HCT116 (cell line): ENCODE results near the gene TMCO6. TPM values are rescaled to one million over a fixed set of nuclear protein-coding genes. Genes with fewer than 3 reads are reported as not detected.

Source experiments
- ATAC-seq: fragments of 200-7000 bp; cut with Tn5 transposase; 2 replicates; pipeline ENCODE4 v1.9.1; 2020; ENCODE audit warnings: mild to moderate bottlenecking, moderate library complexity
- BruUV-seq: library from RNA; stranded (reverse); fragments of 400-500 nt; replicated peaks from 2 replicates; lab custom pipeline; 2021; lab: Mats Ljungman, UMichigan
- CTCF ChIA-PET: fragments of 300-600 bp; sonication (Branson Sonifier 250); formaldehyde crosslinking; loops from one replicate; lab custom pipeline; 2021; ENCODE audit warnings: antibody characterized with exemption; lab: Charles Lee
- POLR2A ChIA-PET: fragments of 300-600, 350-600 bp; sonication (Branson Sonifier 250); formaldehyde crosslinking; loops from one replicate; lab custom pipeline; 2021; ENCODE audit warnings: antibody characterized with exemption; lab: Charles Lee
- RAD21 ChIA-PET, 2 experiments: fragments of 300-600 bp; sonication (Branson Sonifier 250); formaldehyde crosslinking; loops; one replicate each; lab custom pipeline; 2023; ENCODE audit warnings: low total read pairs in 2 of 2; ENCODE audit not compliant: uncharacterized antibody in 2 of 2, unreplicated experiment in 2 of 2, low non-redundant PET in 1 of 2; lab: Charles Lee
- DNase-seq: peaks from one replicate; pipeline ENCODE4 v3.0.0-alpha.2; 2010; ENCODE audit warnings: low read depth, low spot score
- H2AFZ ChIP-seq: fragments of 200-600 bp; shearing (Covaris generic), sonication (generic); 2 replicates; pipeline ENCODE4 v1.6.1; 2017; ENCODE audit warnings: low read depth, mixed run types, mixed read lengths, antibody characterized with exemption, low read length; ENCODE audit not compliant: poor library complexity, severe bottlenecking
- H3K27ac ChIP-seq: 2 replicates; pipeline ENCODE4 v1.5.1; 2012; ENCODE audit warnings: low read depth, low read length
- H3K27me3 ChIP-seq: fragments of 200-600 bp; sonication (generic); 2 replicates; pipeline ENCODE4 v1.6.1; 2016; ENCODE audit warnings: mixed run types, low read length, mixed read lengths; ENCODE audit not compliant: insufficient read depth
- H3K36me3 ChIP-seq, 2 experiments: fragments of 200-500 bp in 1 of 2; fragments of 200-600 bp in 1 of 2; sonication (Bioruptor generic) in 1 of 2; sonication (generic) in 1 of 2; 2 replicates each; pipeline versions ENCODE4 v1.5.1 to v1.6.1; 2014 to 2016; ENCODE audit warnings: low read length in 2 of 2, inconsistent platforms in 1 of 2, mixed read lengths in 1 of 2, mixed run types in 1 of 2; ENCODE audit not compliant: insufficient read depth in 2 of 2, control insufficient read depth in 1 of 2
- H3K4me1 ChIP-seq, 2 experiments: fragments of 200-600 bp in 1 of 2; sonication (generic) in 1 of 2; 2 replicates each; pipeline versions ENCODE4 v1.5.1 to v1.6.1; 2012 to 2017; ENCODE audit warnings: low read length in 2 of 2, inconsistent platforms in 1 of 2, mild to moderate bottlenecking in 1 of 2, mixed read lengths in 1 of 2, mixed run types in 1 of 2, moderate library complexity in 1 of 2; ENCODE audit not compliant: insufficient read depth in 2 of 2, control insufficient read depth in 1 of 2
- H3K4me2 ChIP-seq: fragments of 200-600 bp; sonication (generic); 2 replicates; pipeline ENCODE4 v1.6.1; 2017; ENCODE audit warnings: mixed run types, low read length, mixed read lengths
- H3K4me3 ChIP-seq, 2 experiments: fragments of 200-600 bp in 1 of 2; sonication (generic) in 1 of 2; replicated peaks in 1 of 2; 2 replicates each; pipeline ENCODE4 v1.5.1; 2011 to 2016; ENCODE audit warnings: low read length in 2 of 2, control low read depth in 1 of 2, low read depth in 1 of 2, mild to moderate bottlenecking in 1 of 2, mixed read lengths in 1 of 2, mixed run types in 1 of 2
- H3K79me2 ChIP-seq: fragments of 200-600 bp; sonication (generic); 2 replicates; pipeline ENCODE4 v1.6.1; 2017; ENCODE audit warnings: mild to moderate bottlenecking, mixed run types, low read length, moderate library complexity, mixed read lengths; ENCODE audit not compliant: insufficient read depth
- H3K9ac ChIP-seq: fragments of 200-600 bp; sonication (generic); 2 replicates; pipeline ENCODE4 v1.6.1; 2016; ENCODE audit warnings: low read length, mixed read lengths
- H3K9me2 ChIP-seq: fragments of 200-600 bp; sonication (generic), shearing (Covaris generic); 2 replicates; pipeline ENCODE4 v1.6.1; 2017; ENCODE audit warnings: mixed run types, mild to moderate bottlenecking, moderate library complexity; ENCODE audit not compliant: insufficient read depth
- H3K9me3 ChIP-seq, 2 experiments: fragments of 200-500 bp in 1 of 2; fragments of 200-600 bp in 1 of 2; sonication (Bioruptor generic) in 1 of 2; sonication (generic) in 1 of 2; 2 replicates each; pipeline ENCODE4 v1.6.1; 2014 to 2017; ENCODE audit warnings: low read length in 2 of 2, mixed read lengths in 2 of 2, inconsistent platforms in 1 of 2, low read depth in 1 of 2, mild to moderate bottlenecking in 1 of 2, mixed run types in 1 of 2, moderate library complexity in 1 of 2; ENCODE audit not compliant: control insufficient read depth in 1 of 2, insufficient read depth in 1 of 2
- H4K20me1 ChIP-seq: fragments of 200-600 bp; sonication (generic), shearing (Covaris generic); 2 replicates; pipeline ENCODE4 v1.6.1; 2017; ENCODE audit warnings: mixed run types, mild to moderate bottlenecking, moderate library complexity; ENCODE audit not compliant: insufficient read depth
- CBX3 ChIP-seq: IDR thresholded peaks from 2 replicates; pipeline ENCODE4 v1.6.1; 2012; ENCODE audit warnings: low read depth
- CEBPB ChIP-seq: IDR thresholded peaks from 2 replicates; pipeline ENCODE4 v1.6.1; 2012; ENCODE audit warnings: low read depth
- EGR1 ChIP-seq: IDR thresholded peaks from 2 replicates; pipeline ENCODE4 v1.6.1; 2012; ENCODE audit warnings: low read depth
- ELF1 ChIP-seq: IDR thresholded peaks from 2 replicates; pipeline ENCODE4 v1.6.1; 2012; ENCODE audit warnings: low read depth, borderline replicate concordance
- EZH2 ChIP-seq: fragments of 200-600 bp; sonication (generic); IDR thresholded peaks from 2 replicates; pipeline ENCODE4 v1.6.1; 2017; ENCODE audit warnings: antibody characterized with exemption, mixed run types
- EZH2phosphoT487 ChIP-seq: fragments of 200-600 bp; IDR thresholded peaks from 2 replicates; pipeline ENCODE4 v1.6.1; 2018; ENCODE audit warnings: antibody characterized with exemption, borderline replicate concordance
- POLR2AphosphoS5 ChIP-seq: IDR thresholded peaks from 2 replicates; pipeline ENCODE4 v1.6.1; 2011; ENCODE audit warnings: mild to moderate bottlenecking, low read depth, low read length, moderate library complexity
- SP1 ChIP-seq: IDR thresholded peaks from 2 replicates; pipeline ENCODE4 v1.6.1; 2012; ENCODE audit warnings: low read depth
- SRF ChIP-seq: IDR thresholded peaks from 2 replicates; pipeline ENCODE4 v1.6.1; 2012; ENCODE audit warnings: low read depth
- ZFX ChIP-seq: fragments of 450-650 bp; IDR thresholded peaks from 2 replicates; pipeline ENCODE4 v1.6.1; 2017
- ZNF274 ChIP-seq: fragments of 200-500 bp; sonication (Bioruptor generic); IDR thresholded peaks from 2 replicates; pipeline ENCODE4 v1.6.1; 2014; ENCODE audit warnings: mild to moderate bottlenecking, low read depth, low read length, inconsistent platforms
- intact Hi-C: fragments of 100-400 bp; cut with micrococcal nuclease; formaldehyde crosslinking; loops from 2 replicates; pipeline ENCODE4 v1.10.0; 2022
- total RNA-seq: library from RNA; stranded (reverse); gene quantifications from one replicate; pipeline ENCODE4 v1.2.1, GENCODE V29; 2021; ENCODE audit not compliant: unreplicated experiment
- TF ChIP-seq, protein P1 (sequence below): IDR thresholded peaks from 2 replicates; pipeline ENCODE4 v1.6.1; 2011; ENCODE audit warnings: mild to moderate bottlenecking, low read length, moderate library complexity; ENCODE audit not compliant: insufficient replicate concordance; ENCODE audit errors: extremely low read depth
- TF ChIP-seq, protein P2 (sequence below): IDR thresholded peaks from 2 replicates; pipeline ENCODE4 v1.6.1; 2012; ENCODE audit warnings: low read depth
- TF ChIP-seq, protein P3 (sequence below): IDR thresholded peaks from 2 replicates; pipeline ENCODE4 v1.6.1; 2012
- TF ChIP-seq, protein P4 (sequence below), 3 experiments: fragments of 200-600 bp in 1 of 3; sonication (generic) in 1 of 3; IDR thresholded peaks in 2 of 3; conservative IDR thresholded peaks in 1 of 3; 2 replicates each; pipeline ENCODE4 v1.5.1; 2012 to 2017; ENCODE audit warnings: low read depth in 2 of 3, low read length in 2 of 3, antibody characterized with exemption in 1 of 3, borderline replicate concordance in 1 of 3, control low read depth in 1 of 3, mild to moderate bottlenecking in 1 of 3, mixed read lengths in 1 of 3, mixed run types in 1 of 3, moderate library complexity in 1 of 3; ENCODE audit not compliant: insufficient read depth in 1 of 3

The TMCO6 gene
- total RNA-seq, 1 experiment from 2014 or later = 28.0 TPM

DNA sequence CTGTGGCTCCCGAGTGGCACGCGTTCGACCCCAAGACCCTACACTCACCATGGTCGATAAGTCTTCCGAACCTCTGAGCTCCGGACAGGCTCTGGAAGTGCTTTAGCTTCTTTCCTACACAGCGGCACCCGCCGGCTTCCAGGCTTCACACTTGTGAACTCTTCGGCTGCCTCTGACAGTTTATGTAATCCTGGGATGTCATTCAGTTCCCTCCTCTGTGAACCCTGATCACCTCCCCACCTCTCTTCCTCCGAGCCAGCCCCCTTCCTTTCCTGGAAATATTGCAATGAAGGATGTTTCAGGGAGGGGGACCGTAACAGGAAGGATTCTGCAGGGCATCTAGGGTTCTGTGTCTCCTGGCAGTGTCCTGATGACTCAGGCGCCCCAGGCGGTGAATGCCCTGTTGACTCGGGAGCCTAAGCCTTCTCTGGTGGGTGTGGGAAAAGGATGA is 6.2 kb upstream of the TMCO6 start, which contains the start of gene CD14:
Gene CD14 (minus strand): TSS at position 155 of the 451 bp plus-strand sequence. CDS start 104 bp downstream, at position 51.
- intact Hi-C loops = no loop called here
- no peak for TF ChIP-seq EZH2
- no peak for TF ChIP-seq SP1
- TF ChIP-seq ZFX = no peak
- no peak for TF ChIP-seq EGR1
- TF ChIP-seq, protein P1, sequence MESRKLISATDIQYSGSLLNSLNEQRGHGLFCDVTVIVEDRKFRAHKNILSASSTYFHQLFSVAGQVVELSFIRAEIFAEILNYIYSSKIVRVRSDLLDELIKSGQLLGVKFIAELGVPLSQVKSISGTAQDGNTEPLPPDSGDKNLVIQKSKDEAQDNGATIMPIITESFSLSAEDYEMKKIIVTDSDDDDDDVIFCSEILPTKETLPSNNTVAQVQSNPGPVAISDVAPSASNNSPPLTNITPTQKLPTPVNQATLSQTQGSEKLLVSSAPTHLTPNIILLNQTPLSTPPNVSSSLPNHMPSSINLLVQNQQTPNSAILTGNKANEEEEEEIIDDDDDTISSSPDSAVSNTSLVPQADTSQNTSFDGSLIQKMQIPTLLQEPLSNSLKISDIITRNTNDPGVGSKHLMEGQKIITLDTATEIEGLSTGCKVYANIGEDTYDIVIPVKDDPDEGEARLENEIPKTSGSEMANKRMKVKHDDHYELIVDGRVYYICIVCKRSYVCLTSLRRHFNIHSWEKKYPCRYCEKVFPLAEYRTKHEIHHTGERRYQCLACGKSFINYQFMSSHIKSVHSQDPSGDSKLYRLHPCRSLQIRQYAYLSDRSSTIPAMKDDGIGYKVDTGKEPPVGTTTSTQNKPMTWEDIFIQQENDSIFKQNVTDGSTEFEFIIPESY = no peak
- no peak for TF ChIP-seq EZH2phosphoT487
- TF ChIP-seq CBX3 = no peak
- TF ChIP-seq, protein P2, sequence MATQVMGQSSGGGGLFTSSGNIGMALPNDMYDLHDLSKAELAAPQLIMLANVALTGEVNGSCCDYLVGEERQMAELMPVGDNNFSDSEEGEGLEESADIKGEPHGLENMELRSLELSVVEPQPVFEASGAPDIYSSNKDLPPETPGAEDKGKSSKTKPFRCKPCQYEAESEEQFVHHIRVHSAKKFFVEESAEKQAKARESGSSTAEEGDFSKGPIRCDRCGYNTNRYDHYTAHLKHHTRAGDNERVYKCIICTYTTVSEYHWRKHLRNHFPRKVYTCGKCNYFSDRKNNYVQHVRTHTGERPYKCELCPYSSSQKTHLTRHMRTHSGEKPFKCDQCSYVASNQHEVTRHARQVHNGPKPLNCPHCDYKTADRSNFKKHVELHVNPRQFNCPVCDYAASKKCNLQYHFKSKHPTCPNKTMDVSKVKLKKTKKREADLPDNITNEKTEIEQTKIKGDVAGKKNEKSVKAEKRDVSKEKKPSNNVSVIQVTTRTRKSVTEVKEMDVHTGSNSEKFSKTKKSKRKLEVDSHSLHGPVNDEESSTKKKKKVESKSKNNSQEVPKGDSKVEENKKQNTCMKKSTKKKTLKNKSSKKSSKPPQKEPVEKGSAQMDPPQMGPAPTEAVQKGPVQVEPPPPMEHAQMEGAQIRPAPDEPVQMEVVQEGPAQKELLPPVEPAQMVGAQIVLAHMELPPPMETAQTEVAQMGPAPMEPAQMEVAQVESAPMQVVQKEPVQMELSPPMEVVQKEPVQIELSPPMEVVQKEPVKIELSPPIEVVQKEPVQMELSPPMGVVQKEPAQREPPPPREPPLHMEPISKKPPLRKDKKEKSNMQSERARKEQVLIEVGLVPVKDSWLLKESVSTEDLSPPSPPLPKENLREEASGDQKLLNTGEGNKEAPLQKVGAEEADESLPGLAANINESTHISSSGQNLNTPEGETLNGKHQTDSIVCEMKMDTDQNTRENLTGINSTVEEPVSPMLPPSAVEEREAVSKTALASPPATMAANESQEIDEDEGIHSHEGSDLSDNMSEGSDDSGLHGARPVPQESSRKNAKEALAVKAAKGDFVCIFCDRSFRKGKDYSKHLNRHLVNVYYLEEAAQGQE = no peak
- no peak for TF ChIP-seq CEBPB
- TF ChIP-seq ZNF274 = no peak
- no peak for TF ChIP-seq ELF1
- TF ChIP-seq, protein P3, sequence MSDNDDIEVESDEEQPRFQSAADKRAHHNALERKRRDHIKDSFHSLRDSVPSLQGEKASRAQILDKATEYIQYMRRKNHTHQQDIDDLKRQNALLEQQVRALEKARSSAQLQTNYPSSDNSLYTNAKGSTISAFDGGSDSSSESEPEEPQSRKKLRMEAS = no peak
- TF ChIP-seq SRF = no peak
- TF ChIP-seq, protein P4, sequence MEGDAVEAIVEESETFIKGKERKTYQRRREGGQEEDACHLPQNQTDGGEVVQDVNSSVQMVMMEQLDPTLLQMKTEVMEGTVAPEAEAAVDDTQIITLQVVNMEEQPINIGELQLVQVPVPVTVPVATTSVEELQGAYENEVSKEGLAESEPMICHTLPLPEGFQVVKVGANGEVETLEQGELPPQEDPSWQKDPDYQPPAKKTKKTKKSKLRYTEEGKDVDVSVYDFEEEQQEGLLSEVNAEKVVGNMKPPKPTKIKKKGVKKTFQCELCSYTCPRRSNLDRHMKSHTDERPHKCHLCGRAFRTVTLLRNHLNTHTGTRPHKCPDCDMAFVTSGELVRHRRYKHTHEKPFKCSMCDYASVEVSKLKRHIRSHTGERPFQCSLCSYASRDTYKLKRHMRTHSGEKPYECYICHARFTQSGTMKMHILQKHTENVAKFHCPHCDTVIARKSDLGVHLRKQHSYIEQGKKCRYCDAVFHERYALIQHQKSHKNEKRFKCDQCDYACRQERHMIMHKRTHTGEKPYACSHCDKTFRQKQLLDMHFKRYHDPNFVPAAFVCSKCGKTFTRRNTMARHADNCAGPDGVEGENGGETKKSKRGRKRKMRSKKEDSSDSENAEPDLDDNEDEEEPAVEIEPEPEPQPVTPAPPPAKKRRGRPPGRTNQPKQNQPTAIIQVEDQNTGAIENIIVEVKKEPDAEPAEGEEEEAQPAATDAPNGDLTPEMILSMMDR (IDR thresholded peaks at IDR 0.05 in 2 of 3, conservative IDR thresholded peaks at IDR 0.05 in 1 of 3; ENCODE audit: borderline replicate concordance in 1 of 3, insufficient read depth in 1 of 3, low read depth in 2 of 3, low read length in 2 of 3) = no peak
- no peak for TF ChIP-seq POLR2AphosphoS5
- Histone ChIP-seq H3K4me2 (no peak within 1 kb of the TSS), H3K79me2 (no peaks in the 10 kb centered on the region), H3K4me3 (no peak within 1 kb of the TSS), H3K9me3 (no peaks in the 10 kb centered on the region), H3K9ac (no peak within 1 kb of the TSS), H3K36me3 (no peaks in the 10 kb centered on the region), H4K20me1 (no peaks in the 10 kb centered on the region), H2AFZ (no peak within 1 kb of the TSS), H3K9me2 (no peaks in the 10 kb centered on the region), H3K27me3 (no peaks in the 10 kb centered on the region), H3K4me1 (peaks cover 0 to 10% of the 10 kb centered on the region in 2 experiments; a peak in 2 of 4 replicates), H3K27ac (no peak within 1 kb of the TSS)
- no peak for ATAC-seq
- DNase-seq = no peak
- RAD21 ChIA-PET = no interaction called here
- POLR2A ChIA-PET = no interaction called here
- CTCF ChIA-PET = no interaction called here
- no TSS peak for BruUV-seq
